Colonic mucosa (tissue), 4 donors: ENCODE results near the gene VSTM2B. TPM values are rescaled to one million over a fixed set of nuclear protein-coding genes. Genes with fewer than 3 reads are reported as not detected.

Experiments
- DNase-seq: peaks from one replicate; pipeline ENCODE4 v3.0.0-alpha.2; 2020
- H3K27ac ChIP-seq: fragments of 200-600 bp; one replicate; pipeline ENCODE4 v1.8.0; 2021
- H3K27me3 ChIP-seq: fragments of 200-600 bp; one replicate; pipeline ENCODE4 v1.8.0; 2021
- H3K36me3 ChIP-seq: fragments of 200-600 bp; one replicate; pipeline ENCODE4 v1.8.0; 2021
- H3K4me1 ChIP-seq: fragments of 200-600 bp; one replicate; pipeline ENCODE4 v1.8.0; 2021; ENCODE audit warnings: mild to moderate bottlenecking
- H3K4me3 ChIP-seq: fragments of 200-600 bp; one replicate; pipeline ENCODE4 v1.8.0; 2021
- H3K9ac ChIP-seq, 2 donors: one replicate each; pipeline ENCODE4 v1.7.0; 2013; ENCODE audit warnings: control low read depth in 2 of 2, low read depth in 2 of 2, low read length in 2 of 2
- H3K9me3 ChIP-seq: fragments of 200-600 bp; one replicate; pipeline ENCODE4 v1.8.0; 2021
- CTCF ChIP-seq: fragments of 200-600 bp; IDR thresholded peaks from one replicate; pipeline ENCODE4 v1.8.0; 2022; ENCODE audit warnings: antibody characterized with exemption, mild to moderate bottlenecking
- intact Hi-C: fragments of 100-400 bp; cut with DNase I; formaldehyde crosslinking; loops from one replicate; pipeline ENCODE4 v1.14.1; 2022
- total RNA-seq, 2 donors: library from RNA; stranded (reverse); fragmentation: NEBNext Ultra II Directional in 1 of 2; extraction: Animal tissue kit (Norgen Biotek cat#: 25700) in 1 of 2; gene quantifications; one replicate each; pipeline ENCODE4 v1.2.1, GENCODE V29; 2021
- donor health status: healthy.
- donor health status: DM: no; HTN: no; CAD: no.
- donor health status: DM: no; HTN: no; CAD: no.

VSTM2B gene
- total RNA-seq, 2 donors from 2014 or later = not detected

- intact Hi-C loops = no loop called here
- Histone ChIP-seq H3K4me1 (peaks cover under 1% of the 10 kb centered on the region), H3K27ac (no peak overlapping the region), H3K4me3 (no peak overlapping the region), H3K27me3 (peaks cover 14% of the 10 kb centered on the region), H3K36me3 (no peaks in the 10 kb centered on the region), H3K9me3 (no peaks in the 10 kb centered on the region), H3K9ac (no peak overlapping the region)
- TF ChIP-seq CTCF = no peak
- no peak for DNase-seq
Measured at GRCh38 chr19:29533578-29534544, 8.1 kb downstream of the VSTM2B start.

- intact Hi-C loops = no loop called here
- Histone ChIP-seq H3K27me3 (no peaks in the 10 kb centered on the region), H3K4me3 (no peak overlapping the region), H3K9me3 (no peaks in the 10 kb centered on the region), H3K36me3 (no peaks in the 10 kb centered on the region), H3K27ac (no peak overlapping the region), H3K9ac (no peak overlapping the region), H3K4me1 (no peaks in the 10 kb centered on the region)
- TF ChIP-seq CTCF = no peak
- no peak for DNase-seq
Measured at GRCh38 chr19:29535214-29535831, 9.5 kb downstream of the VSTM2B start.

GRCh38 chr19:29535984-29536508 lies 10.3 kb downstream of the VSTM2B start:
- no peak for DNase-seq
- Histone ChIP-seq H3K27me3 (no peaks in the 10 kb centered on the region), H3K36me3 (no peaks in the 10 kb centered on the region), H3K27ac (no peak overlapping the region), H3K4me3 (no peak overlapping the region), H3K9me3 (no peaks in the 10 kb centered on the region), H3K9ac (no peak overlapping the region), H3K4me1 (no peaks in the 10 kb centered on the region)
- no peak for TF ChIP-seq CTCF
- intact Hi-C loops = no loop called here

- no peaks in the 10 kb centered on the region for H3K27me3 ChIP-seq
- no peak overlapping the region for H3K9ac ChIP-seq
- no peak for TF ChIP-seq CTCF
- H3K4me3 ChIP-seq = no peak overlapping the region
- H3K4me1 ChIP-seq = no peaks in the 10 kb centered on the region
- no peaks in the 10 kb centered on the region for H3K36me3 ChIP-seq
- DNase-seq = no peak
- no peak overlapping the region for H3K27ac ChIP-seq
- H3K9me3 ChIP-seq = no peaks in the 10 kb centered on the region
- intact Hi-C loops = no loop called here
Measured at GRCh38 chr19:29537181-29537580, 11.4 kb downstream of the VSTM2B start.

GRCh38 chr19:29537601-29538000 lies 11.8 kb downstream of the VSTM2B start:
- no peaks in the 10 kb centered on the region for H3K4me1 ChIP-seq
- no peaks in the 10 kb centered on the region for H3K27me3 ChIP-seq
- H3K27ac ChIP-seq = no peak overlapping the region
- H3K36me3 ChIP-seq = no peaks in the 10 kb centered on the region
- no peak overlapping the region for H3K9ac ChIP-seq
- H3K9me3 ChIP-seq = no peaks in the 10 kb centered on the region
- H3K4me3 ChIP-seq = no peak overlapping the region
- no peak for TF ChIP-seq CTCF
- DNase-seq = no peak
- intact Hi-C loops = no loop called here
